ACC112 (cell line): Measurements from ENCODE around the gene MTMR10.
A peak's percentile ranks its signal among the peaks of the same experiment; 100 is the strongest.

ENCODE experiments used
- H2AFZ ChIP-seq: fragments of 200-600 bp; sonication (generic); one replicate; pipeline ENCODE4 v1.6.0; 2017; ENCODE audit warnings: antibody characterized with exemption, low read length; ENCODE audit not compliant: unreplicated experiment
- H3K27ac ChIP-seq: fragments of 200-600 bp; sonication (generic); 2 replicates; pipeline ENCODE4 v1.5.1; 2014; ENCODE audit warnings: low read depth, mild to moderate bottlenecking, antibody characterized with exemption, low read length, moderate library complexity
- H3K27me3 ChIP-seq: fragments of 200-600 bp; sonication (generic); 2 replicates; pipeline ENCODE4 v1.6.1; 2014; ENCODE audit warnings: mild to moderate bottlenecking, antibody characterized with exemption, low read length, moderate library complexity, mixed read lengths; ENCODE audit not compliant: insufficient read depth
- H3K36me3 ChIP-seq: fragments of 200-600 bp; sonication (generic); 2 replicates; pipeline ENCODE4 v1.6.1; 2016; ENCODE audit warnings: mild to moderate bottlenecking, antibody characterized with exemption, low read length, moderate library complexity, mixed read lengths; ENCODE audit not compliant: insufficient read depth
- H3K4me1 ChIP-seq: fragments of 200-600 bp; sonication (generic); one replicate; pipeline ENCODE4 v1.6.1; 2016; ENCODE audit warnings: low read length, mixed read lengths; ENCODE audit not compliant: insufficient read depth, unreplicated experiment, control insufficient read depth
- H3K4me3 ChIP-seq: fragments of 200-600 bp; sonication (generic); 2 replicates; pipeline ENCODE4 v1.5.1; 2014; ENCODE audit warnings: mild to moderate bottlenecking, low read depth, low read length
- H3K79me2 ChIP-seq: fragments of 200-600 bp; sonication (generic); one replicate; pipeline ENCODE4 v1.6.0; 2016; ENCODE audit warnings: low read length; ENCODE audit not compliant: control insufficient read depth, unreplicated experiment, insufficient read depth

Gene MTMR10

GRCh38 chr15:30904812-30905211 lies 86.6 kb downstream of the MTMR10 start:
- Histone ChIP-seq H2AFZ (no peak overlapping the region), H3K4me1 (peaks cover 6% of the 10 kb centered on the region), H3K79me2 (peaks cover 14% of the 10 kb centered on the region), H3K36me3 (peaks cover 14% of the 10 kb centered on the region), H3K27ac (no peak overlapping the region), H3K4me3 (peak overlapping the region; percentile 95), H3K27me3 (no peaks in the 10 kb centered on the region)

- peak within 1 kb of the TSS; percentile 95 for H3K4me3 ChIP-seq
- H3K36me3 ChIP-seq, result peaks cover 10% of the 10 kb centered on the region
- H3K4me1 ChIP-seq, result peaks cover 6% of the 10 kb centered on the region
- H3K79me2 ChIP-seq, result peaks cover 14% of the 10 kb centered on the region
- peak within 1 kb of the TSS; percentile 96 for H2AFZ ChIP-seq
- no peak within 1 kb of the TSS for H3K27ac ChIP-seq
- H3K27me3 ChIP-seq, result no peaks in the 10 kb centered on the region
Measured at GRCh38 chr15:30903497-30904187, 87.8 kb downstream of the MTMR10 start, which contains the start of gene FAN1. TSS of gene FAN1 (plus strand) at chr15:30903915. CDS start at chr15:30904664, 749 bp downstream.

- Histone ChIP-seq H3K27ac (no peak overlapping the region), H3K36me3 (peaks cover 5% of the 10 kb centered on the region; the same call in 1 of the 2 replicates), H3K4me3 (no peak overlapping the region), H3K27me3 (no peaks in the 10 kb centered on the region), H3K4me1 (peaks cover 6% of the 10 kb centered on the region), H2AFZ (no peak overlapping the region), H3K79me2 (peaks cover 14% of the 10 kb centered on the region)
Measured at GRCh38 chr15:30901889-30902288, 89.5 kb downstream of the MTMR10 start.

- Histone ChIP-seq H3K4me3 (no peak overlapping the region), H3K27me3 (no peaks in the 10 kb centered on the region), H2AFZ (no peak overlapping the region), H3K27ac (no peak overlapping the region), H3K79me2 (no peaks in the 10 kb centered on the region), H3K4me1 (no peaks in the 10 kb centered on the region), H3K36me3 (no peaks in the 10 kb centered on the region)
Measured at GRCh38 chr15:30896211-30896606, 95.2 kb downstream of the MTMR10 start.

- Histone ChIP-seq H3K4me3 (no peak overlapping the region), H3K27ac (no peak overlapping the region), H2AFZ (no peak overlapping the region), H3K27me3 (no peaks in the 10 kb centered on the region), H3K79me2 (no peaks in the 10 kb centered on the region), H3K36me3 (no peaks in the 10 kb centered on the region), H3K4me1 (no peaks in the 10 kb centered on the region)
Measured at GRCh38 chr15:30895461-30896210, 95.8 kb downstream of the MTMR10 start.

GRCh38 chr15:30889196-30889595 lies 102.2 kb downstream of the MTMR10 start:
- no peak overlapping the region for H3K4me3 ChIP-seq
- peaks cover 5% of the 10 kb centered on the region for H3K27me3 ChIP-seq
- H3K27ac ChIP-seq, result no peak overlapping the region
- no peaks in the 10 kb centered on the region for H3K4me1 ChIP-seq
- no peaks in the 10 kb centered on the region for H3K36me3 ChIP-seq
- H3K79me2 ChIP-seq, result no peaks in the 10 kb centered on the region
- no peak overlapping the region for H2AFZ ChIP-seq
